Endothelial cell (in vitro differentiated cells): ENCODE results near the gene RPTOR. TPM values are rescaled to one million over a fixed set of nuclear protein-coding genes. Genes with fewer than 3 reads are reported as not detected.

Experiments
- DNase-seq: peaks from one replicate; pipeline ENCODE4 v3.0.0; 2021; ENCODE audit warnings: low spot score
- H3K27ac Mint-ChIP-seq: one replicate; pipeline ENCODE4 v1.8.0; 2021; ENCODE audit warnings: mixed read lengths, inconsistent platforms; ENCODE audit not compliant: unreplicated experiment
- H3K27me3 Mint-ChIP-seq: one replicate; pipeline ENCODE4 v1.8.0; 2021; ENCODE audit warnings: mild to moderate bottlenecking, moderate library complexity, mixed read lengths, inconsistent platforms; ENCODE audit not compliant: unreplicated experiment
- H3K36me3 Mint-ChIP-seq: one replicate; pipeline ENCODE4 v1.8.0; 2021; ENCODE audit warnings: mild to moderate bottlenecking, low read depth, mixed read lengths, inconsistent platforms; ENCODE audit not compliant: unreplicated experiment
- H3K4me1 Mint-ChIP-seq: one replicate; pipeline ENCODE4 v1.8.0; 2021; ENCODE audit warnings: mild to moderate bottlenecking, mixed read lengths, inconsistent platforms; ENCODE audit not compliant: unreplicated experiment
- H3K4me3 Mint-ChIP-seq: one replicate; pipeline ENCODE4 v1.8.0; 2021; ENCODE audit warnings: mild to moderate bottlenecking, mixed read lengths, inconsistent platforms; ENCODE audit not compliant: unreplicated experiment
- H3K9me3 Mint-ChIP-seq: one replicate; pipeline ENCODE4 v1.8.0; 2021; ENCODE audit warnings: mixed read lengths, inconsistent platforms; ENCODE audit not compliant: unreplicated experiment
- total RNA-seq: library from RNA; stranded (reverse); fragmentation: NEBNext Ultra II Directional; extraction: Animal tissue kit (Norgen Biotek cat#: 25700); gene quantifications from one replicate; pipeline ENCODE4 v1.2.1, GENCODE V29; 2021; ENCODE audit not compliant: unreplicated experiment
- TF ChIP-seq, protein P1 (sequence below): fragments of 200-600 bp; sonication (generic); IDR thresholded peaks from one replicate; pipeline ENCODE4 v1.5.0; 2021; ENCODE audit warnings: antibody characterized with exemption; ENCODE audit not compliant: unreplicated experiment

RPTOR gene
- total RNA-seq, 1 donor from 2014 or later, result 36.7 TPM

DNA sequence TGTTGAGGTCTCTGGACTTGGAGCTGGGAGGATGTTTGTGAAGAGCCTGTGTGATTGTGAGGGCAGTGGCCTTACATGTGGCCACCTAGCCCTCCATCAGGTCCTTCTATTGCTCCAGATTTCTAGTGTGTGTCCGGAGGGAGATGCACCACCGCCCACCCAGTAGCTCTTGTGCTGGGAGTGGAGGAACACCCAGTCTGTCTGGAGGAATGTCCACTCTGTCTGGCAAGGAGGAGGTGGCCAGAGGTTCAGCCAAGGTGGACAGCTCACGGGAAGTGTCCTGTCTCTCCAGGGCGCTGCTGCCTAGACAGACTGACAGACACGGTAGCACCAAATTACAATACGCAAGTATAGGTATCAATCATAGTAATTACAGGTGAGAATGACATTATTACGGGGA is 10.6 kb downstream of the RPTOR start:
- TF ChIP-seq, protein P1, sequence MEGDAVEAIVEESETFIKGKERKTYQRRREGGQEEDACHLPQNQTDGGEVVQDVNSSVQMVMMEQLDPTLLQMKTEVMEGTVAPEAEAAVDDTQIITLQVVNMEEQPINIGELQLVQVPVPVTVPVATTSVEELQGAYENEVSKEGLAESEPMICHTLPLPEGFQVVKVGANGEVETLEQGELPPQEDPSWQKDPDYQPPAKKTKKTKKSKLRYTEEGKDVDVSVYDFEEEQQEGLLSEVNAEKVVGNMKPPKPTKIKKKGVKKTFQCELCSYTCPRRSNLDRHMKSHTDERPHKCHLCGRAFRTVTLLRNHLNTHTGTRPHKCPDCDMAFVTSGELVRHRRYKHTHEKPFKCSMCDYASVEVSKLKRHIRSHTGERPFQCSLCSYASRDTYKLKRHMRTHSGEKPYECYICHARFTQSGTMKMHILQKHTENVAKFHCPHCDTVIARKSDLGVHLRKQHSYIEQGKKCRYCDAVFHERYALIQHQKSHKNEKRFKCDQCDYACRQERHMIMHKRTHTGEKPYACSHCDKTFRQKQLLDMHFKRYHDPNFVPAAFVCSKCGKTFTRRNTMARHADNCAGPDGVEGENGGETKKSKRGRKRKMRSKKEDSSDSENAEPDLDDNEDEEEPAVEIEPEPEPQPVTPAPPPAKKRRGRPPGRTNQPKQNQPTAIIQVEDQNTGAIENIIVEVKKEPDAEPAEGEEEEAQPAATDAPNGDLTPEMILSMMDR, result no peak
- no peaks in the 10 kb centered on the region for H3K4me1 Mint-ChIP-seq
- H3K27me3 Mint-ChIP-seq, result peaks cover 3% of the 10 kb centered on the region
- DNase-seq, result no peak
- peaks cover 6% of the 10 kb centered on the region for H3K36me3 Mint-ChIP-seq
- H3K27ac Mint-ChIP-seq, result no peak overlapping the region
- no peaks in the 10 kb centered on the region for H3K9me3 Mint-ChIP-seq
- H3K4me3 Mint-ChIP-seq, result no peak overlapping the region

GRCh38 chr17:80558046-80558445 is 13.4 kb downstream of the RPTOR start:
- H3K9me3 Mint-ChIP-seq, result no peaks in the 10 kb centered on the region
- peaks cover 6% of the 10 kb centered on the region for H3K36me3 Mint-ChIP-seq
- no peak overlapping the region for H3K4me3 Mint-ChIP-seq
- TF ChIP-seq, protein P1, result no peak
- DNase-seq, result no peak
- no peak overlapping the region for H3K27ac Mint-ChIP-seq
- peaks cover 3% of the 10 kb centered on the region for H3K27me3 Mint-ChIP-seq
- H3K4me1 Mint-ChIP-seq, result no peaks in the 10 kb centered on the region

- H3K36me3 Mint-ChIP-seq, result peaks cover 6% of the 10 kb centered on the region
- no peaks in the 10 kb centered on the region for H3K9me3 Mint-ChIP-seq
- H3K27ac Mint-ChIP-seq, result no peak overlapping the region
- DNase-seq, result no peak
- peaks cover 6% of the 10 kb centered on the region for H3K27me3 Mint-ChIP-seq
- no peak overlapping the region for H3K4me3 Mint-ChIP-seq
- TF ChIP-seq, protein P1, result no peak
- H3K4me1 Mint-ChIP-seq, result no peaks in the 10 kb centered on the region
These were observed 15.2 kb downstream of the RPTOR start for GRCh38 chr17:80559825-80560251.

DNA sequence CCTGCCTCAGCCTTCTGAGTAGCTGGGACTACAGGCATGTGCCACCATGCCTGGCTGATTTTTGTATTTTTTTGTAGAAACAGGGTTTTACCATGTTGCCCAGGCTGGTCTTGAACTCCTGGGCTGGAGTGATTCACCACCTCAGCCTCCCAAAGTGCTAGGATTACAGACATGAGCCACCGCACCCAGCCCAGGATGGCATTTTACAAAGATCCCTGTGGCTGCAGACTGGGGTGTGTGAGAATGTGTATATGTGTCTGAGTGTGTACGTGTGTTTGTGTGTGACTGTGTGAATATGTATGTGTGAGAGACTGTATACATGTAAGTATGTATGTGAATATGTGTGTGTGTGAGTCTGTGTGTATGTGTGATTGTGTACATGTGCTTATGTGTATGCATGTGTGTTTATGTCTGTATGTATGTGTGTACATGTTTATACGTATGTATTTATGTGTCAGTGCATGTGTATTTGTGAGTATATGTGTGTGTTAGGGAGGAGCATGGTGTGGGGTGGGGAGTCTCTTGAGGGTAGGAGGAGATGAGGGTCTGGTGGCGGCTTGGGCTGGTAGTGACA is 17.0 kb downstream of the RPTOR start:
- Mint-ChIP-seq H3K36me3 (peaks cover 6% of the 10 kb centered on the region), H3K4me1 (no peaks in the 10 kb centered on the region), H3K27me3 (peaks cover 9% of the 10 kb centered on the region), H3K27ac (no peak overlapping the region), H3K9me3 (no peaks in the 10 kb centered on the region), H3K4me3 (no peak overlapping the region)
- DNase-seq, result no peak
- TF ChIP-seq, protein P1, result no peak

- Mint-ChIP-seq H3K27ac (no peak overlapping the region), H3K27me3 (peaks cover 8% of the 10 kb centered on the region), H3K4me3 (no peak overlapping the region), H3K9me3 (no peaks in the 10 kb centered on the region), H3K4me1 (no peaks in the 10 kb centered on the region), H3K36me3 (no peaks in the 10 kb centered on the region)
- TF ChIP-seq, protein P1, result no peak
- no peak for DNase-seq
These were observed 19.9 kb downstream of the RPTOR start for GRCh38 chr17:80564545-80564944.
